Measurements from ENCODE around the gene KIF26B.
A peak's percentile ranks its signal among the peaks of the same experiment; 100 is the strongest.

The KIF26B gene

GRCh38 chr1:245561665-245562234, 407.0 kb downstream of the KIF26B start:
- H3K4me3 ChIP-seq (ENCODE audit: low read length): no peak overlapping the region
- no peak for DNase-seq (ENCODE audit: low read depth)
- TF ChIP-seq, protein P1, sequence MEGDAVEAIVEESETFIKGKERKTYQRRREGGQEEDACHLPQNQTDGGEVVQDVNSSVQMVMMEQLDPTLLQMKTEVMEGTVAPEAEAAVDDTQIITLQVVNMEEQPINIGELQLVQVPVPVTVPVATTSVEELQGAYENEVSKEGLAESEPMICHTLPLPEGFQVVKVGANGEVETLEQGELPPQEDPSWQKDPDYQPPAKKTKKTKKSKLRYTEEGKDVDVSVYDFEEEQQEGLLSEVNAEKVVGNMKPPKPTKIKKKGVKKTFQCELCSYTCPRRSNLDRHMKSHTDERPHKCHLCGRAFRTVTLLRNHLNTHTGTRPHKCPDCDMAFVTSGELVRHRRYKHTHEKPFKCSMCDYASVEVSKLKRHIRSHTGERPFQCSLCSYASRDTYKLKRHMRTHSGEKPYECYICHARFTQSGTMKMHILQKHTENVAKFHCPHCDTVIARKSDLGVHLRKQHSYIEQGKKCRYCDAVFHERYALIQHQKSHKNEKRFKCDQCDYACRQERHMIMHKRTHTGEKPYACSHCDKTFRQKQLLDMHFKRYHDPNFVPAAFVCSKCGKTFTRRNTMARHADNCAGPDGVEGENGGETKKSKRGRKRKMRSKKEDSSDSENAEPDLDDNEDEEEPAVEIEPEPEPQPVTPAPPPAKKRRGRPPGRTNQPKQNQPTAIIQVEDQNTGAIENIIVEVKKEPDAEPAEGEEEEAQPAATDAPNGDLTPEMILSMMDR (conservative IDR thresholded peaks at IDR 0.05; ENCODE audit: low read length): no peak

DNA sequence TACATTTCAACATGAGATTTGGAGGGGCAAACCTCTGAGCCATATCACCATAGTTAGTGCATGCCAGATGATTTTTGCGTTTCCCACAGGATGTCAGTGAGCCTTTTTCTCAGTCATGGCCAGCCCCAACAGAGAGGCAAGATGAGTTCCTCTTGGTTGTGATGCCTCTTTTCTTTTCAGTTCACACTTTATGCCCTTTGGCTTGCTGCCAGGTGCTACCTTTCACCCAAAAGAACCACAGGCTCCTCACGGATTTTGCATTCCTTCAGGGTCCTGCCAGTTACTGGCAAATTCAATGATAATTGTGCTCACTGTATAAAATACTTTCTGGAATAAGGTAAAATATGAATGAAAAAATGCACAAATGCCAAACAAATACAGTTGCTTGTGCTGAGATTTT, 411.3 kb downstream of the KIF26B start:
- H3K4me3 ChIP-seq (ENCODE audit: low read length): no peak overlapping the region
- TF ChIP-seq, protein P1 (conservative IDR thresholded peaks at IDR 0.05; ENCODE audit: low read length): no peak
- DNase-seq (ENCODE audit: low read depth): no peak

DNA sequence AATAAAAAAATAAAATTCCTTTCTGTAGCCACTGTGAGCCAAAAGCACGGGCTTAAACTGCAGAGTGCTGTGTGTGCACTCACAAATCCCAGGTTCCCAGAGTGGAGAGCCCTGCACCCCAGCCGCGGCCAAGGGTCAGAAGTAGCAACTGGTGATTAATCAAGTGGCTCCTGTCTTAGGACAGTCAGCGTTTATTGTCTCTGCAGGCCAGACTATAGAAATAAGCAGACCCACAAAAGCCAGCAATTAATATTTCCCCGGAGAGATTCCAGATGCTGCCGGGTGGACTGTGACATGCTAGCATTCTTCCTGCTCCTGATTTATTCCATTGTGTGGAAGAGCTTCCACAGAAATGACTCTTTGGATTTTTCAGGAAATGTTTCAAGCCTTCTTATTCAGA, 412.2 kb downstream of the KIF26B start:
- no peak overlapping the region for H3K4me3 ChIP-seq (ENCODE audit: low read length)
- peak; percentile 74 for DNase-seq (ENCODE audit: low read depth)
- TF ChIP-seq, protein P1 (conservative IDR thresholded peaks at IDR 0.05; ENCODE audit: low read length): no peak

DNA sequence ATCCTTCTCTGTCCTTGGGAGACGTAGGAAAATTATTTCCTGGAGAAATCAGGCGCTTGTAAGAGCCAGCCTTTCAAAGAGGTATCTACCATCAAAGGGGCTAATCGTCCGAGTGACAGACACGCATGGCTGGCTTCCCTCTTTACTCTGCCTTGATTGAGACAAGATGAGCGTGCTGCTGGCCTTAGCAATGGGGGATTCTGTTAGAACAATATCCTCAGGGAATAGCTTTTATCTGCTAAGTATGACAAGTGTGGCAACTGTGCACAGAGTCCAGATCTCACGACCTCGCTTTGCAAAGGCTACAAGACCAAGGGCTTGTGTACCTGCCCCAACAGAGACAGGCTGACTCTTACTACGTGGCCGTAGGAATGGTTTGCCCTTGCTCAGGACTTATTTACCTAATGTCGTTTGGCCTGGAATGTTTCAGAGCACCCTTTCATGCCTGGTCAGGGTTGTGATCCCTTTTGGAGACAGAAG, 417.1 kb downstream of the KIF26B start:
- TF ChIP-seq, protein P1 (conservative IDR thresholded peaks at IDR 0.05; ENCODE audit: low read length): no peak
- no peak for DNase-seq (ENCODE audit: low read depth)
- H3K4me3 ChIP-seq (ENCODE audit: low read length): no peak overlapping the region

GRCh38 chr1:245572709-245573108, 417.9 kb downstream of the KIF26B start:
- TF ChIP-seq, protein P1 (conservative IDR thresholded peaks at IDR 0.05; ENCODE audit: low read length): no peak
- H3K4me3 ChIP-seq (ENCODE audit: low read length): no peak overlapping the region
- DNase-seq (ENCODE audit: low read depth): no peak

DNA sequence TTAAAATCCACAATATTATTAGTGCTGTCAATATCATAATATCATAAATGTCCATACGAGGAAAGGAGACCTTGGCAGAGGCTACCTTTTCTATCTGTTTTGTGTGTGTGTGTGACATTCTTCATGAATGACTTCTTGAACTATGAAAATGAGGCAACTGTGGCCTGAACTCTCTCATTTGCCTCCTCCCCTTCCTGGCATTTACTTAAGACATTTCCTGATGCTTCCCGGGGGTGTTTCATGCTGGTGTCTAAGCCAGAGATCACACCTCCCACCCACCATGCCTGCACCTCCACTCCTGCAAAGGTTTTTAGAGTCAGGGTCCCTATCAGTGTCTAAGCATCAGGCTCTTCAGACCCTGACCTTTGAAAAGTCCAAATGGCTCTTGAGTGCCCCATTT, 420.9 kb downstream of the KIF26B start:
- peak; percentile 60 for DNase-seq (ENCODE audit: low read depth)
- no peak overlapping the region for H3K4me3 ChIP-seq (ENCODE audit: low read length)
- TF ChIP-seq, protein P1 (conservative IDR thresholded peaks at IDR 0.05; ENCODE audit: low read length): no peak

DNA sequence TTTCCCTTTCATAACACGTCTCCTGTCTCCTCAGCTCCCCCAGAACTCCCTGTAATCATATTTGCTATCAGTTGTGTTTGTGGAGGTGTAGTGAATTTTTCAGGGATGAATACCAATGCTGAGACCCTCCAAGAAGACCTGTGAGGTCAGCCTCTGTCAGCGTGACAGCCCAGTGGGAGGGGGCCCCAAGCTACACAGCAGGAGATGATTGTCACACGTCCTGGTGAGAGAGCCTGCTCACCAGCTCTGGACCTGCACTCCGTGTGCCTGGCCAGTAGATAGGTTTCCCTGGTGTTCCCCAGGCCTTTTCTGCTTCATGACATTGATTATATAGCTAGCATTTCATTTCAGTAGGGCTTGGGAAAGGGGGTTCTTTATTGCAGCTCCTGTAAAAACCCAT, 421.5 kb downstream of the KIF26B start:
- DNase-seq (ENCODE audit: low read depth): no peak
- TF ChIP-seq, protein P1 (conservative IDR thresholded peaks at IDR 0.05; ENCODE audit: low read length): no peak

More for the DNA sequence above, 421.5 kb downstream of the KIF26B start:
- H3K4me3 ChIP-seq (ENCODE audit: low read length): no peak overlapping the region

All from AG10803 (cell line).